Measurements from ENCODE around the gene NRG3.

The NRG3 gene

DNA sequence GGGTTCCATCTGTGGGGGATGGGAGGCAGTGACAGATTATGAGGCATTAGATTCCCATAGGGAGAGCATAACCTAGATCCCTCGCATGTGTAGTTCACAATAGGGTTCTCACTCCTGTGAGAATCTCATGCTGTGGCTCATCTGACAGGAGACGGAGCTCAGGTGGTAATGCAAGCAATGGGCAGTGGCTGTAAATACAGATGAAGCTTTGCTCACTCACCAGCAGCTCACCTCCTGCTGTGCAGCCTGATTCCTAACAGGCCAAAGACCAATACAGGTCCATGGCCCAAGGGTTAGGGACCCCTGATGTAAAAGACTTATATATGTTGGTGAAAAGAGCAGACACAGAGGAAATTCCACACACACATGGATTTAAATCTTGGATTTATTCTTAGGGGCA, 370.2 kb downstream of the NRG3 start:
- no peak for DNase-seq (ENCODE audit: low read depth, low spot score)
- no peak overlapping the region for H3K4me3 ChIP-seq (ENCODE audit: low read length)

DNA sequence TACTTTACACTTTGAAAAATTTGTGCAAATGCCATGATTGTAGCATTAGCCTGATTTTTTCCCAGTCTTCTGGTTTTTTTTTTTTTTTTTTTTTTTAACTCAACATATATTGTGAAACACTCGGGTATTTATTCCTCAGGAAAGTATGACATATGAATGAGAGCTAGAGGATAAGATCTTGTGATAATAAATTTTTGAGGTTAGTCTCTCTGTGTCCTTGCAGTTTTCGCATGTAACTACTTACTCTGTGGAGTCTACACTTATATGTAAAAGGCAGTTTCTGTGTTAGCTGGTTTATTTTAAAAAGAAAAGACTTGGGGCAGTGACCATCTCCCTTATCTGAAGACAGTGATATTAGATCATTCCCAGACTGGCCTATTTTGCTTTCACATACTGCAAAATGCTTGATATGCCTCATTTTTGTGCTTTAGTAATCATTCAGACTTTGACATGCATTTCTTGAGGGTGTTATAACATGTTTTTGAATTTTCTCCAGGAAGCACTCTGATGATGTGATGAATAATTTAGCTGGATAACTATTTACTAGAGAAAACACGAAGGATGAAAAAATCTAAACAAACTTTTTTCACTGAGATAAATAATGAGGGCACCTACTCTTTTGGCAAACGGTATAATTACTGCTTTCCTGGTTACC, 371.0 kb downstream of the NRG3 start:
- H3K4me3 ChIP-seq (ENCODE audit: low read length) = no peak overlapping the region
- no peak for DNase-seq (ENCODE audit: low read depth, low spot score)

DNA sequence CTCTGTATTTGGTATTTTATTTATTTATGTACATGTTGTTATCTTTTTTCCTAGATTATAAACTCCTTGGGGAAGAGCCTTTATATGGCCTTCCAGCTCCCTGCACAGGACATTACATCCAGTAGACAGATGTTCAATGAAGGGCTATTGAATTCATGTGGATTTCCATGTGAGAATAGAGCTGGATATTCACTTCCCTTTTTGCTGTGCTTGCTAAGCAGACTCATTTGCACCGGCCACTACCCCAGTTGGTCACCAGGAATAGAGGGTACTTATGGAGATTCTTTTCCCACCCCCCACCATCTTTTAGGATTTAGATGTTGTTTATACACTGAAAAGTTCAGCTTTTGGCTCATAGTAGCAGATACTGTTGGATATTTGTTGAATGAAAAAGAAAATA, 374.1 kb downstream of the NRG3 start:
- no peak overlapping the region for H3K4me3 ChIP-seq (ENCODE audit: low read length)
- no peak for DNase-seq (ENCODE audit: low read depth, low spot score)

DNA sequence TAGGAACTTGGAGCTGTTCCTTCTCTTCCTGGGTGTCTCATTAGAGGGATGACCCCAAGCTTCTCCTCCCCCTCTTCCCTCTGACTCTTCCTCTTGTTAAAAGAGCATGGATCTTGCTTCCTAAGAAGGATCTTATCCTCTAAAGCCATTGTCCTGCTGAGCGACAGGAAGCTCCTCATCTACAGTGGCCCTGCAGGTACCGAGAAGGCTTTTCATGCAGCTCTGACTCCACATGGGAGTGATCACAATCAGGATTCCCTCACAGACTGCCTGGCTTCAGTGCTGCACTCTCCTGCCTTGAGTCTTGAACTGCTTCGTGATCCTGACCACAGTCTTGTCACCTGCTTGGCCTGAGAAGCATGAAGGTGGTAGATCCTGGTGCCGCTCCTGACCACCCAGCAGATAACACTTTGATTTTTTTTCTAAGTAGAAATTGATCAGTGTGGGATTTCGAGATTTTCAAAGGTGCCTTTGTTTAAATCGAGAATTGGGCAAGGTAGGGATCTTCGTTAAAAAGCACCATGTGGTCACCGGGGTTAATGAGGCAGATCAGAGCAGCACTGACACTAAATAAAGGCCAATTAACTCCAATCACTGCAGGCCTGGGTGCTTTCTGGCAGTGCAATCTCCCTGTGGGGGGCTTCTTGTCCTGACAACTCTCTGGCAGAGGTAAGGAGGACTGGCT, 376.4 kb downstream of the NRG3 start:
- DNase-seq (ENCODE audit: low read depth, low spot score) = no peak
- H3K4me3 ChIP-seq (ENCODE audit: low read length) = no peak overlapping the region

DNA sequence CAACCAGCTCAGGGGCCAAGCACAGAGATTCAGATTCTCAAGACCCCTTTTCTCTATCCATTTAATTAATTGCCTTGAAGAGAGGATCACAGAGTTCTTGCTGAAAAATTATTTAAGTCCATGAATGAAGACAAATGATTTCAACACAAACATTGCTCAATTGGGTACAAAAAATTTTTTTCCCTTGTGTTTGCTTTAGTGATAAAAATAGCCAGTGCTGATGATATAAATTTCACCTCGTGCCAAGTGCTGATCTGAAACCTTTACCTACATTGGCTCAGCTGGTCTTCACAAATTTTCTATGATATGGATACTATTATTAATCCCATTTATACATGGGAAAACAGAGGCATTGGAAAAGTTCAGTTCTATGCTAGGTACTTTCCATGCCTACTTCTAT, 377.1 kb downstream of the NRG3 start:
- H3K4me3 ChIP-seq (ENCODE audit: low read length) = no peak overlapping the region
- no peak for DNase-seq (ENCODE audit: low read depth, low spot score)

DNA sequence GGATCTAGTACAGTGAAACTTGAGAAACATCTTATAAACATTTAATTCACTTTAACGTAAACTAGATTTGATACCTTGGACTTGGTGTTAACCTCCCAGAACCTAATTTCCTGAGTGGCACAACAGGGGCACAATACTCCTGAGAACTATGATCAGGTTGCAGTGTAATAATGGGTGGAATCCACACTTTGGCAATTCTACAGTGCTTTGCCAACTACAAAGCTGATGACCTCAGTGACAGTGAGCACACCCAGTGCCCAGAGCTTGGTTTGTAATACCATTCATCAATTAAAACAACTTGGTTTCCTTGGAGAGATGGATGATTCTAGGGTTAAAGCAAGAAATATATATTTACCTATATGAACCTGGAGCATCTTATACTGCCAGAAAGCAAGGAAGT, 379.2 kb downstream of the NRG3 start:
- no peak overlapping the region for H3K4me3 ChIP-seq (ENCODE audit: low read length)
- no peak for DNase-seq (ENCODE audit: low read depth, low spot score)

DNA sequence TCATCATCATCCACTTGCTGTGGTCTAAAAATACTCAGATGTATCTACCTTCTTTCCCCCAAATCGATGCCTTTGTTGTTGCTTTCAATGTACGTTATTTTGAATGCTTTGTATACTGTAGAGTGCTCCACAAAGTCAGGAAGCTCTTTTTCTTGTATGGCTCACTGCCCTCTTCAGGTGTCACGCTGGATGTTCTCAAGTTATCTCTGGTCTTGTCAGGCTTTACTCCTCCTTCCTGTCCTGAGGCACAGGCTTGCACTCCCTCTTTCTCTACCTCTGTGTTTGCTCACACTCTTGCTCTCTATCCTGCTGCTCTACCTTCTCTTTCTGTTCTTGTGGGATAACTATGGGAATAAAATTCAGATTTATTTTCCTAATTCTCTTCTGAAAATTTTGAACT, 381.3 kb downstream of the NRG3 start:
- H3K4me3 ChIP-seq (ENCODE audit: low read length) = no peak overlapping the region
- DNase-seq (ENCODE audit: low read depth, low spot score) = no peak

DNA sequence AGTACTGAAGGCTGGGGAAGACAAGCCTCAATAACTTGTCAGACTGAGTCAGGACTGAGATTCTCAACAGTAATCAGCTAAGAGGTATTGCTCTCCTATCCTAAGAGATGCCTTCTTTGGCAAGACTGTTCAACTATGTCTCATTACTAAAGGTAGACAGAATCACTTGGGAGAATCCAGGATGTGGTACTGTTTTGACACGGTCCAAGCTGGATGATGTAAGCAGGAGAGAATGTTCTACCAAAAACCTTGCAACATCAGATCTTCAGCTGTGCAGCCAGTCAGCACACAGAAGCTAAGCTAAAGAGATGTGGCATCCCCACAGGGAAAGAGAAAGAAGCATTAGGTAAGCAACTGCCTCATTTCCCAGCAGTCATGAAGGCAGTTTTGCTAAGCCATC, 391.4 kb downstream of the NRG3 start:
- no peak for DNase-seq (ENCODE audit: low read depth, low spot score)
- no peak overlapping the region for H3K4me3 ChIP-seq (ENCODE audit: low read length)

DNA sequence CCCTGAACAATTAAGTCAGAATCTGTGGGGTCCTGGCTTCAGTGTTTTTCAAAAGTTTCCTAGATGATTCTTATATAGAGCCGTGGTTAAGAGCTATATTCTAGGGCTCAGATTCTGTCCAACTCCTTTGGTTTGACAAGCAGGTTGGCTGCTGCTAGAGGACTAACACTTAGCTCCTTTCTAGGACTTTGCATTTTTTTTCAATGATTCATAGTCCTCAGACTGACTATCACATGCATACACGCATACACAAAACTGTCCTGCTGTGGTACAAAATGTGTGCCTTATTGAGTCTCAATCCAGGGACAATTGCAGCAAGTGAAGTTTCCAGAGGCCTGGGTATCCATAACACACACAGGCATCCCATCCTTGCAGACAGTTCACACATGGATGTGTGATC, 392.0 kb downstream of the NRG3 start:
- H3K4me3 ChIP-seq (ENCODE audit: low read length) = no peak overlapping the region
- DNase-seq (ENCODE audit: low read depth, low spot score) = no peak

DNA sequence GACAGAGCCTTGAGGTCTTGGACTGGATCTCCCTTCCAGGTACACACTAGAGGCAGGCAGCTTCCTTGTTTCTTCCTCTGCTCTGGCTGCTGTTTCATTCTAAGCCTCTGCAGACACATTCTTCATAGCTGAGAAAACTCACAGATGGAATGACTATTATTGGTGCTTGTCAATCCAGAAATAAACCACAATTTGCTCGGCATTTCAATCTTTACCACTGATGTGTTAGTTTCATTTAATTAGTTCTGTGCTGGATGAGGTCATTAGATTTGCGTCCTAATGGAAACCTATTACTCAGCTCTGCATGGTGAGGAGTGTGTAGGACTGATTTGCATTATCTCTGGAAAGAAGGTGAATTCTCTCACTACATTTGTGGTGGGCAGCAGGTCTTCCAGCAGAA, 392.5 kb downstream of the NRG3 start:
- no peak for DNase-seq (ENCODE audit: low read depth, low spot score)
- H3K4me3 ChIP-seq (ENCODE audit: low read length) = no peak overlapping the region

DNA sequence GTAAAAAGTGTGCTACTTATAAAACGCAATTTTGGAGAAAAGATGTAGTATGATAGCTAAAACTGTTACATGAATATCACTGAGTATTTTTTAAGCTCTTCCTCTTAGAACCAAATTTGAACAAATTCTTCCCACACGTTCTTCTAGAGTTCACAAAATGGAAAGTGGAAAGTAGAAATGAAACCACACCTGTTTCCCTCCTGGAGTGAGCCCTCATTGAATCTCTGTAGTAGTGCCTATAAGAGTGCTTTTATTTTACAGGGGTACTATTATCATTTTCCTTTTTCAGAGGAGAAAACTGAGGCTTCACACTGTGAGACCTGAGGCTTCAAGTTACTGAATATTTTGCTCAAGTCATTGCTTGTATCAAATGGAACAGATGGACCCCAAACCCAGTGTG, 393.0 kb downstream of the NRG3 start:
- no peak for DNase-seq (ENCODE audit: low read depth, low spot score)
- no peak overlapping the region for H3K4me3 ChIP-seq (ENCODE audit: low read length)

DNA sequence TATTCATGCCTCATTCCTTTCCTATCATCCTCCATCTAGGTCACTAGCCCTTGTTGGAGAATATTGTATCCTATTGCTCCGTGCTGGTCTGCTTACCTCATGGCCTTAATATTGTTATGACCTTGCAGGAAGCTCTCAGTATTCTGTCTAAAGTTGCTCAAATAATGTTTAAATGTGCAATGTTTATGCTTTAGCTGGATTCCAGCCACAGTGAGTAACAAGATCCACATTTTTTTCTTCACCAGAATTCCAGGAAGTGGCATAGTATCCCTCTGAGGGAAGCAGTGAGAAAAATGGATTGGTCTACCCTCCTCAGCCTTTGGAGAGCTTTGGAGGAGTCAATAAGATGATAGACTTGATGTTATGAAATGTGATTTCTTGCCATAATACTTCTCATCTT, 402.6 kb downstream of the NRG3 start:
- DNase-seq (ENCODE audit: low read depth, low spot score) = no peak

DNA sequence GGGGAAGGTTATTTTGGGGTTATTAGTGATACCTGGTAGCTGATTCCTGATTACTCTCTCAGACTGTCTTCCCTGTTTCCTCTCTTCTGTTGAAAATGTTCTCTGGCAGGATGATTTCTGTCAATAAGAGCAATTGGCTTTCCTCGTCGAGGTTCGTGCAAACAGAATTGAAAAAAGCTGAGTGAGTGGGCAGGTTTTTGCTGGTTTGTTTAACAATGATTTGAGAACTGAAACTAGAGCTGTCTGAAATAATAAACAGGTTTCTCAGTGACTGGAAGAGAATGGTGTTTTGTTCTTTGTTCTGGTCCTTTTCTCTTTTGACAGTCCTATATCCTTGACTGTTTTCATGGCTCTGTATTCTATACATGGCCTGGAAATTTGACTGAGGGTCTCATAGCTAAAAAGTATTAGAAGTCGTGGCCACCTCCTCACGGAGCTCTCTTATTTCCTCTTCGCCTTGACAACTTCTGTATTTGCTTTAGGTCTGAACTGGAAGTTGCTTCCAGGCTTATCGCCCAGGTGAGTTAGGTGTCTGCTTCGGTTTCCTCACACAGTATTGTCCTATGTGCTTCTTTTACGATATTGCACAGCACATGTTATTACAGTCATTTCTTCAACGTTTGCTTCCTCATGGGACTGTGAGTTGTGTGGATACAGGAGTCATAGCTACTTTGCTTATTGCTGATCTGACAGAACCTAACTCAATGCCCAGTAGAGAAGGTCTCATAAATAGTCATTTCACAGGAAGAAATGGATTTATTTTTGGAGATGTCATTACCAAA, 403.6 kb downstream of the NRG3 start:
- DNase-seq (ENCODE audit: low read depth, low spot score) = no peak
- no peak overlapping the region for H3K4me3 ChIP-seq (ENCODE audit: low read length)

More for the DNA sequence above, 402.6 kb downstream of the NRG3 start:
- H3K4me3 ChIP-seq (ENCODE audit: low read length) = no peak overlapping the region

DNA sequence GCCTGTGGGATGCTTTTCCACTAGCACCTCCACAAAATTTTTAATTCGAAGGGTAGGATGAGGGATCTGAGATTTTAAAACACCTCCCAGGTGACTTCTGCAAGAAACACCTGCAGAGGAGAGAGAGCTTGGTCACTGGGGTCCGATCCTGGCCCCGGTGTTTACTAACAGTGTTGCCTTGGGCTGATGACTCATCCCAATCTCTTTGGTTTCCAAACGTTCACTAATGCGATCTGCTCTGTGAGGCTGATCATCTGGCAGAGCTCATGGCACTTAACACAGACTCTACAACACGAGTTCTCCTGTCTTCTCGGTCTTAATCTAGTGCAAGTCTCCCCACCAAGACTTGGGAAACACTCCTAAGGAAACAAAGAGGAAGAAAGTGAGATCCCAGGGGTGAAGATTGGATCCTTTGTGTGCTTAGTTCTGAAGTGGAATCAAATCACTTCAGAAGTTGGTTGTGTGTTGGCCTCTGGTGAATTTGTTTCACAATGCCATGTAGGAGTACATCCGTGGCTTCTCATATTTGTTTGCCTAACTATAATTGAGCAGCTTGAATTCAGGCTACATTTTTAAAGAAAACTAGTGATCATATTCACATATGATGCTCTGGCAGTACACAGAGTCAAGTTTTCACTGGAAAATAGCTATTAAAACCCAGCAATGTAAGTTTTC, 407.9 kb downstream of the NRG3 start:
- DNase-seq (ENCODE audit: low read depth, low spot score) = no peak
- H3K4me3 ChIP-seq (ENCODE audit: low read length) = no peak overlapping the region

DNA sequence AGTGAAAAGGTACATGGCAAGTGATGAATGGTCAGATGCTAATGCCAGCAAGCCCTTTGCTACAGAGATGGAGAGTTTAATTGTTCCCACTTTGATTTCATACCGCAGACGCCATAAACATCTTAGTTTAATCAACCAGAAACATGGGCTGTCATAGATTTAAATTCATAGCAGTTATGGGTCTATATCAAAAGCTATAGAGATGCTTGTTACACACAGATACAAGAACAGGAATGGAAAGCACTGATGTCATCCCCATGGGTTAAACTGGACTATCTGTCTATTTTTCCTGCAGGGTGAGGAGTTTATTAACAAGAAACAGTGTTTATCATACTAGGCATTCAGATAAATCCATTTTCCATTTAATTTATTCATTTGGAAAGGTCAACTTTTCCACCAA, 409.2 kb downstream of the NRG3 start:
- no peak overlapping the region for H3K4me3 ChIP-seq (ENCODE audit: low read length)
- DNase-seq (ENCODE audit: low read depth, low spot score) = no peak

DNA sequence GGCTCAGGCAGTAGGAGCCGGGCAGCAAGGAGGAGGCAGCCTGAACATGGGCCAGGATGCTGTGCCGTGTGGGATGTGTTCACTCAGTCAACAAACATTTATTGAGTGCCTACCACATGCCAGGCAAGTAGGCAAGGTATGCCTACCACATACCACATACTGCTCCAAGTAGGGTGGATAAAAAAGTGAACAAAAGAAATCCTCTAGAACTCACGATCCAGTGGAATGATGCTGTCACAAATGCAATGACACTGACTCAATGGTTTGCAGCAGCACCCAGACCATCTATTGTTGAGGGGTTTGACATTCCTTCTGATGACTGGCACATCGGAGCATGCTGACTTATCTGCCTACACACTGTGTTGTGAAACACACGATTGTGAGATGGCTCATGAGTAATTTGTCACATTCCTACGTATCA, 413.5 kb downstream of the NRG3 start:
- no peak overlapping the region for H3K4me3 ChIP-seq (ENCODE audit: low read length)
- DNase-seq (ENCODE audit: low read depth, low spot score) = no peak

DNA sequence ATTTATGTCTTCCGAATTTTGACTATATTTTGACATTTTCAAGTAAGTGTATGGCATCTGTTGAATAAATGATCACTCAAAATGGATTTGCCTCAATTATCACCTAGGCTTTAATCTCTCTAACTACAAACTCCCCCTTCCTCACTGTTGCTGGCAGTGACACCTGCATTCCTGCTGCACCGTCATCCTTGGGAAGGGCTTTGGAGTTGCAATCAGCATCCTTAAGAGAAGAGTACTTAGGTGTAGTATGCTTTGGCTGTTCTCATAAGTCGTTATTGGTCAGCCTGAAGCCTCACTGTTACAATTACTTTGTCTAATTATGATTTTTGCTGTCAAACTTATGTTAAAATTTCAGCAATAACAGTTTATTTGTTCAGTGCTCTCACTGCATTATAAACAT, 415.0 kb downstream of the NRG3 start:
- no peak for DNase-seq (ENCODE audit: low read depth, low spot score)
- no peak overlapping the region for H3K4me3 ChIP-seq (ENCODE audit: low read length)

DNA sequence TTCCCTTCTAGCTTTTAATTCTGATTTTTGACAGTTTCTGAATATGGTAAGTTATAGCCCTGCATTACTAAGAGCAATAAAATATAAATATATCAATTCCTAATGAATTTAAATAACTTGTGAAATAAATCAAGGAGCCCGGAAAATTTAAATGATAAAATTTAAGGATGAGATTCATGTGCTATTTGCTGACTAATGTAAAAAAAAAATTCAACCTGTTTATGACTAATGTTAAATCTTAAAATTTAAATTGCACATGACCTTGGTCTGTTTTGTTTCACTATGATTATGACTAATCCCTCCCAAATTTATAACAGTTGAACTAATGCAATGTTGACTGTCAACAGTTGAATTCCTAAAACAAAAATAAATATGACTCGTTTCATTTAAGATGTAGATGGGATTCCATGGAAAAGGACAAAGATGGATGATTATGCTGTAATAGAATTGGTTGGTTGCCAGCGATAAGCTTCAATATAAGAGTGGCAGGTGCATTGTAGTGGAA, 419.9 kb downstream of the NRG3 start:
- DNase-seq (ENCODE audit: low read depth, low spot score) = no peak
- H3K4me3 ChIP-seq (ENCODE audit: low read length) = no peak overlapping the region

DNA sequence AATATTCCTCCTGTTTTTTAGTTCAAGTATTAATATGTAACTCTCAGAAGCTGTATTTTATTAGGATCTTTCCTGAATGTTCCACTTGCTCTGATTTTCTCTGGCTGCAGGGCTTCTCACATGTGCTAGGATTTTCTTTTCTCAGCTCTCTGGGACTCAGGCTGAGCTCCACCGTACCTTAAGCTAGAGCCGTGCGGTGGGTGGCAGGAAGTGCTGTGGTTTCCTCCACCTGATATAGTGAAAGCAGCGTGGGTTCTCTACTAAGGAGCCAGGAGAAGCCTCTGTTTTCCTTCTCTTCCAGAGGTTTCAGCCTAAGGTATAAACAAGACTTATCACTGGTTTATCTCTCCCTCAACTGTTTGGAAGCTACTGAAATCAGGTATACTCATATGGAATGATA, 433.6 kb downstream of the NRG3 start:
- no peak overlapping the region for H3K4me3 ChIP-seq (ENCODE audit: low read length)
- peak; percentile 35 for DNase-seq (ENCODE audit: low read depth, low spot score)

DNA sequence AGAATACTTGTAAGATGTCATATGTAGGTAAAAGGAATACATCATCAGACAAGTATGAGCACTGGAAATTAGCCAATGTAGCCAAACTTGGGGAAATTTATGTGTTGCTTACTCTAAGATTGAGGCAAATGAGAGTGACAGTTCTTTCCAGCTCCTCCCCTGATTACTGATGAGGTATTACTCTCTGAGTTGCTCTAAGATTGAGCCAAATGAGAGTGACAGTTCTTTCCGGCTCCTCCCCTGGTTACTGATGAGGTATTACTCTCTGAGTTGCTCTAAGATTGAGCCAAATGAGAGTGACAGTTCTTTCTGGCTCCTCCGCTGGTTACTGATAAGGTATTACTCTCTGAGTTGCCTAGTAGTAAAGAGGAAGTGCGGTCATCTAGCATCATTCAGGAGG, 435.8 kb downstream of the NRG3 start:
- H3K4me3 ChIP-seq (ENCODE audit: low read length) = no peak overlapping the region
- no peak for DNase-seq (ENCODE audit: low read depth, low spot score)
